IPS-15b (cell line): ENCODE measurements around the gene KCNJ9.
"Not testable (repeated sequence)": the region's sequence is repeated elsewhere in the genome, so short reads cannot be mapped to it uniquely, and the experiment has no call there.

ENCODE experiments used
- H3K27me3 ChIP-seq: one replicate; pipeline ENCODE4 v1.6.1; 2013; ENCODE audit warnings: low read length; ENCODE audit not compliant: control insufficient read depth, insufficient read depth
- H3K36me3 ChIP-seq: one replicate; pipeline ENCODE4 v1.6.1; 2013; ENCODE audit warnings: low read length; ENCODE audit not compliant: control insufficient read depth, insufficient read depth
- H3K4me1 ChIP-seq: one replicate; pipeline ENCODE4 v1.6.1; 2013; ENCODE audit warnings: mild to moderate bottlenecking, low read length; ENCODE audit not compliant: control insufficient read depth, insufficient read depth
- H3K4me3 ChIP-seq: one replicate; pipeline ENCODE4 v1.5.1; 2013; ENCODE audit warnings: low read depth, low read length
- H3K9ac ChIP-seq: one replicate; pipeline ENCODE4 v1.6.1; 2013; ENCODE audit warnings: low read depth, mild to moderate bottlenecking, low read length
- H3K9me3 ChIP-seq: one replicate; pipeline ENCODE4 v1.6.1; 2013; ENCODE audit warnings: mild to moderate bottlenecking, low read length; ENCODE audit not compliant: control insufficient read depth, insufficient read depth

Gene KCNJ9

GRCh38 chr1:160081261-160081936 lies at the start of gene KCNJ9:
Gene KCNJ9, plus strand, starts transcription at chr1:160081538. Its CDS starts 2,493 bp downstream, at chr1:160084031.
- H3K4me1 ChIP-seq: no peaks in the 10 kb centered on the region
- H3K4me3 ChIP-seq: no peak within 1 kb of the TSS
- H3K9ac ChIP-seq: no peak within 1 kb of the TSS
- H3K27me3 ChIP-seq: peaks cover 56% of the 10 kb centered on the region
- no peaks in the 10 kb centered on the region for H3K9me3 ChIP-seq
- H3K36me3 ChIP-seq: no peaks in the 10 kb centered on the region

GRCh38 chr1:160032165-160032820 lies 49.0 kb upstream of the KCNJ9 start:
- Histone ChIP-seq H3K36me3 (no peaks in the 10 kb centered on the region), H3K27me3 (peaks cover 21% of the 10 kb centered on the region), H3K4me1 (no peaks in the 10 kb centered on the region), H3K9me3 (no peaks in the 10 kb centered on the region), H3K4me3 (peak overlapping the region; percentile 97), H3K9ac (peak overlapping the region; percentile 56)

GRCh38 chr1:160040476-160040875 lies 40.9 kb upstream of the KCNJ9 start:
- H3K27me3 ChIP-seq: peaks cover 8% of the 10 kb centered on the region
- H3K36me3 ChIP-seq: no peaks in the 10 kb centered on the region
- H3K9me3 ChIP-seq: no peaks in the 10 kb centered on the region
- H3K4me3 ChIP-seq: no peak overlapping the region
- H3K4me1 ChIP-seq: no peaks in the 10 kb centered on the region
- no peak overlapping the region for H3K9ac ChIP-seq

- Histone ChIP-seq H3K9me3 (no peaks in the 10 kb centered on the region), H3K4me1 (peaks cover 11% of the 10 kb centered on the region), H3K9ac (no peak overlapping the region), H3K4me3 (no peak overlapping the region), H3K27me3 (peaks cover 9% of the 10 kb centered on the region), H3K36me3 (no peaks in the 10 kb centered on the region)
Observed at GRCh38 chr1:160043543-160043942, 37.8 kb upstream of the KCNJ9 start.

DNA sequence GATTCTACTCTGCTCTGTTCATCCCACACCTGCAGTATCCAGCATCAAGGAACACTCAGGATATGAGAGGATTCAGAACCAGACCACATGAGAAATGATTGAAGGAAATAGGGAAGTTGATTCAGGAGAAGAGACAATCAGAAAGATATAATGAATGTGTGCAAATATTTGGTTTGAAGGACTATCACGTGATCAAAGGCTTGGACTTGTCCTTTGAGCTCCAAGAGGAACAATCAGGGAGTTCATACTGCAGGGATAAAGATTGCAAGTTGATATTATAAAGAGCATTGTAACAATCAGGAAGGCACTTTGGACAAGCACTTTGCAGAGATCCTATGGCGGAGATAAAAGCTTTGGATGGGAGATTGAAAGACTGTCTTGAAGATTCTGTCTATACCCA lies 35.7 kb upstream of the KCNJ9 start:
- Histone ChIP-seq H3K4me3 (no peak overlapping the region), H3K4me1 (peaks cover 19% of the 10 kb centered on the region), H3K9ac (no peak overlapping the region), H3K9me3 (no peaks in the 10 kb centered on the region), H3K36me3 (no peaks in the 10 kb centered on the region), H3K27me3 (peaks cover 9% of the 10 kb centered on the region)

GRCh38 chr1:160046494-160047110 lies 34.7 kb upstream of the KCNJ9 start:
- Histone ChIP-seq H3K9me3 (no peaks in the 10 kb centered on the region), H3K9ac (peak overlapping the region; percentile 12), H3K27me3 (peaks cover 9% of the 10 kb centered on the region), H3K36me3 (no peaks in the 10 kb centered on the region), H3K4me3 (no peak overlapping the region), H3K4me1 (peaks cover 19% of the 10 kb centered on the region)

- Histone ChIP-seq H3K27me3 (peaks cover 9% of the 10 kb centered on the region), H3K4me1 (peaks cover 19% of the 10 kb centered on the region), H3K36me3 (no peaks in the 10 kb centered on the region), H3K4me3 (no peak overlapping the region), H3K9ac (no peak overlapping the region), H3K9me3 (no peaks in the 10 kb centered on the region)
Observed at GRCh38 chr1:160047111-160047991, 34.0 kb upstream of the KCNJ9 start.

DNA sequence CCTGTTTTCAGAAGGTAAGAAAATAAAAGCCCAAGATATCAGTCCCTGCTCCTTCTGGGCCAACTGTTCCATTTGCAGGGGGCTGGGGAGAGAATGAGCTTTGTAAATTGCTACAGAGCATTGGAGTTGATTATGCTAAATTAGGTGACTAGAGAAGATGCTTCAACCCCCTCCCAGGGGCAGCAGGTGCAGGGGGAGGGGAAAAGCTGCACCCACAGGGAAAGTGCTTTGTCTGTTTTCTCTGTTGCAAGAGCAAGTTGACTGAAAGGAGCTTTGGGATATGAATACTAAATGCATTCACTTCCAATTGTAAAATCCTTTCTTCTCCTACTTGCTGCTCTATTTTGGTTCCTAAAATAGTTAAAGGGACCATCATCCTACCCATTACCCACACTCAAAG lies 33.0 kb upstream of the KCNJ9 start:
- H3K9ac ChIP-seq: no peak overlapping the region
- no peak overlapping the region for H3K4me3 ChIP-seq
- peaks cover 19% of the 10 kb centered on the region for H3K4me1 ChIP-seq
- H3K9me3 ChIP-seq: no peaks in the 10 kb centered on the region
- peaks cover 9% of the 10 kb centered on the region for H3K27me3 ChIP-seq
- no peaks in the 10 kb centered on the region for H3K36me3 ChIP-seq

- no peaks in the 10 kb centered on the region for H3K36me3 ChIP-seq
- H3K9me3 ChIP-seq: no peaks in the 10 kb centered on the region
- no peak overlapping the region for H3K9ac ChIP-seq
- peaks cover 19% of the 10 kb centered on the region for H3K4me1 ChIP-seq
- peaks cover 9% of the 10 kb centered on the region for H3K27me3 ChIP-seq
- H3K4me3 ChIP-seq: no peak overlapping the region
Observed at GRCh38 chr1:160049101-160049500, 32.2 kb upstream of the KCNJ9 start.

DNA sequence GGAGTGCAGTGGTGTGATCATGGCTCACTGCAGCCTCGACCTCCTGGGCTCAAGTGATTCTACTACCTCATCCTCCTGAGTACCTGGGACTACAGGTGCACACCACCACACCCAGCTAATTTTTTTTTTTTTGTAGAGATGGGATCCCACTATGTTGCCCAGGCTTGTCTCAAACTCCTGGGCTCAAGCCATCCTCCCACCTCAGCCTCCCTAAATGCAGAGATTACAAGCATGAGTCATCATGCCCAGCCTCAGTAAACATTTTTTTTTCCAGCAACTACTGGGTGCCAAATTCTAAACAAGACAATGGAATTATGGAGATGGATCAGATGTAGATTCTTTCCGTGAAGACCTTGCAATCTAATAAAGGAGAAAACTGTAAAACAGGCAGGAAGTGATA lies 31.2 kb upstream of the KCNJ9 start:
- H3K9ac ChIP-seq, H3K27me3 ChIP-seq, H3K36me3 ChIP-seq, H3K4me3 ChIP-seq, H3K9me3 ChIP-seq: not testable (repeated sequence)
- peaks cover 19% of the 10 kb centered on the region for H3K4me1 ChIP-seq

DNA sequence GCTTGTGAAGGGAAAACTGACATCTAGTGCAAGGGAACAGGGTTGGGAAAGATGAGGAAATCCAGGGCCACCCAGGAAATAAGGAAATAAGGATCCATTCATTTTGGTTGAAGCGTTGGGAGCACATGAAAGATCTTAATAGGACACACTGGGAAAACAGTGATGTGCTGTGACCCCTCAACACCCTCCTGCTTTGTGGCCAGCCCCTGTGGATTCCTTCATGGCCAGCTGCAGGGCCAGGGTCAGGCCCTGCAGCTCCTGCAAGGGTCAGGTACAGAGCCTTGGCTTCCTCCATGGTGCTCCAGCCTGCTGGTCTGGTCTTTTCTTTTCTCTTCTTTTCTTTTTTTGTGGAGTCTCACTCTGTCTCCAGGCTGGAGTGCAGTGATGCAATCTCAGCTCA lies 30.7 kb upstream of the KCNJ9 start:
- no peaks in the 10 kb centered on the region for H3K36me3 ChIP-seq
- H3K27me3 ChIP-seq: peaks cover 4% of the 10 kb centered on the region
- H3K9ac ChIP-seq: no peak overlapping the region
- H3K9me3 ChIP-seq: no peaks in the 10 kb centered on the region
- H3K4me1 ChIP-seq: peaks cover 19% of the 10 kb centered on the region
- no peak overlapping the region for H3K4me3 ChIP-seq
